Frontal cortex (tissue), 4 donors: Measurements from ENCODE around the gene PERCC1. TPM values are rescaled to one million over a fixed set of nuclear protein-coding genes. Genes with fewer than 3 reads are reported as not detected.
"Not testable (repeated sequence)": the region's sequence is repeated elsewhere in the genome, so short reads cannot be mapped to it uniquely, and the experiment has no call there.

Source experiments
- DNase-seq, 2 donors: peaks; one replicate each; pipeline ENCODE4 v3.0.0; 2012; ENCODE audit warnings: low spot score in 2 of 2
- FAIRE-seq: peaks from 2 replicates; lab custom pipeline; 2012; peaks lifted over from hg19 to GRCh38; lab: Jason Lieb, UNC
- total RNA-seq: library from RNA; depleted of rRNA; stranded (reverse); fragments of >200 nt; gene quantifications from one replicate; pipeline ENCODE4 v1.2.3, GENCODE V29; 2014
- donor health status: control.
- donor health status: control.
- donor health status: control.

The PERCC1 gene
- total RNA-seq, 1 donor from 2014 or later: not detected

DNA sequence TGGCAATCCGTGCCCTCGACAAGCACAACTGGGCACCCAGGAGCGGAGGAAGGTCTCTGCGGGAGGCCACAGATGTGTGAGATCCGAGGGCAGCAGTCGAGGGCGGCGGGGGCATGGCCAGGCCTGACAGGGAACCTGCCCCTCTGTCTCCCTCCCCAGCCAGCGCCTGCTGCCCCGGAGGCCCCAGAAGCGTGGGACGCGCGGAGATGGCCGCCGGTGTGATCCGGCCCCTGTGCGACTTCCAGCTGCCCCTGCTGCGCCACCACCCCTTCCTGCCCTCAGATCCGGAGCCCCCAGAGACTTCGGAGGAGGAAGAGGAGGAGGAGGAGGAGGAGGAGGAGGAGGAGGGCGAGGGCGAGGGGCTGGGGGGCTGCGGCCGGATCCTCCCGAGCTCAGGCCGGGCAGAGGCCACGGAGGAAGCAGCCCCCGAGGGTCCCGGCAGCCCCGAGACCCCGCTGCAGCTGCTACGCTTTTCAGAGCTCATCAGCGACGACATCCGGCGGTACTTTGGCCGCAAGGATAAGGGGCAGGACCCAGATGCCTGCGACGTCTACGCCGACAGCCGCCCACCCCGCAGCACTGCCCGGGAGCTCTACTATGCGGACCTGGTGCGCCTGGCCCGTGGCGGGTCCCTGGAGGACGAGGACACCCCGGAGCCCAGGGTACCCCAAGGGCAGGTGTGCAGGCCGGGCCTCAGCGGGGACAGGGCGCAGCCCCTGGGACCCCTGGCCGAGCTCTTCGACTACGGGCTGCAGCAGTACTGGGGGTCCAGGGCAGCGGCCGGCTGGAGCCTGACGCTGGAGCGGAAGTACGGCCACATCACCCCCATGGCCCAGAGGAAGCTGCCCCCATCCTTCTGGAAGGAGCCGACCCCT, 1.7 kb downstream of the PERCC1 start:
- FAIRE-seq: no peak
- no peak for DNase-seq

DNA sequence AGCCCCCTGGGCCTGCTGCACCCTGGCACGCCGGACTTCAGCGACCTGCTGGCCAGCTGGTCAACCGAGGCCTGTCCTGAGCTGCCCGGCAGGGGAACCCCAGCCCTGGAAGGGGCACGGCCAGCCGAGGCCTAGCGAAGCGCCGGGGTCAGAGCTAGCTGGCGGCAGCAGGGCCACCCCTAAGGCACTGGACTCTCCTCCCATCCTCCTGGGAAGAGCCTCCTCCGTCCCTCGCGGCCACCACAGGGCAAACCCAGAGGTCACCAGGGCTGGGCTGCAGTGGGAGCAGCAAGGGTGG, 2.3 kb downstream of the PERCC1 start:
- FAIRE-seq (no peak), DNase-seq (no peak)

DNA sequence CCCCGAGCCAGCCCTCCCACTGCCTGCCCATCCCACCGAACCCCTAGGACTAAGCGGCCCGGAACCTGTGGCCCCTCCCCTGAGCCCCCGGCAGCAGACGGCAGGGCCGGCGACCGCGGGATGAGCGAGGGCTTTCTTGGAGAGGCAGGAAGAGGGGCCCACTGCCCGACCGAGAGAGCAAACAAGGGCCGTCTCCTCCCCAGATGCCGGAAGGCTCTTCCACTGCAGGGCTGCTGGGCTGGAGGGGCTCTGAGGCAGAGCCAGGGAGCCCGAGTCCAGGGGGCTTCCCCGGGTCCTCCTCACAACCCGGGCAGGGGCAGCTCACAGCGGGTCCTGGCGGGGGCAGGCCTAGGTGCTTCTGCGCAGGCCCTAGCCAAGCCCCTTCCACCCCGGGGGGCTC, 2.9 kb downstream of the PERCC1 start:
- no peak for FAIRE-seq

DNA sequence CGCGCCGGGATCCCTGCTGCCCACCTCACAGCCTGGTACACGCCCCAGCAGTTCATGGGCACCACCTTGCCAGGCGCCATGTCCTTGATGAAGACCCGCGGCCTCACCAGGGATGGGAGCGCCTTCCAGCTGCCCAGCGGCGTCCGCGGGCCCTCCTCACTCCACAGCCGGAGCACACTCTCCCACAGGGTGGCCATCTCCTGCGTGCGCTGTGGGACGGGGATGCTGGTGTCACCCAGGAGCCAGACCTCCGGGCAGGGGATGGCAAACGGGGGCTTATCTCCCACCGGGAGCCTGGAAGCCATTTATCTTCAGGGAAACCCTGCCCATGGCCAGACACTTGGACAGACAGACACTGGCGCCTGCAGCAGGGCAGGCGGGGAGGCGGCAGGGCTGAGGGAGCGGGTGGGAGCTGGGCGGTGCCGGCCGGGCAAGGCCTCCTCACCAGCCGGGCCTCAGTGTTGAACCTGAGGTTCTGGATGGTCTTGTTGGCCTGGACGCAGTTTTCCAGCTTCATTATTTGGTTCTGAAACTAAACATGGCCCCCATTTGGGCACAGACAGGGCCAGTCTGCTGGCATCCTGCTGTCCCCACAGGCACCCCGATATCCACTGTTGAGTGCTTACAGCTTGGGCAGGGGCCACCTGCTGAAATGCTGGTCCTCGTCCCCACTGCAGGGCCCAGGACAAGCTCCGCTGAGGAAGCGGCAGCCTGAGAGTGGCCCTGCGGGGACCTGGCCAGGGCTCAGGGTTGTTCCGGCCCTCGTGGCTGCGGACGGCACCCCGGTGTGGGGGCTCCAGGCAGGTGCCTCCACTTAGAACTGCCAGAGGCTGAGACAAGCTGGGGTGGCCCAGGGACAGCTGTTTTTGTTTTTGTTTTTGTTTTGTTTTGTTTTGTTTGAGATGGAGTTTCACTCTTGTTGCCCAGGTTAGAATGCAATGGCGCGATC, 4.0 kb downstream of the PERCC1 start:
- FAIRE-seq: no peak
- no peak for DNase-seq

More for the DNA sequence above, 2.9 kb downstream of the PERCC1 start:
- no peak for DNase-seq

DNA sequence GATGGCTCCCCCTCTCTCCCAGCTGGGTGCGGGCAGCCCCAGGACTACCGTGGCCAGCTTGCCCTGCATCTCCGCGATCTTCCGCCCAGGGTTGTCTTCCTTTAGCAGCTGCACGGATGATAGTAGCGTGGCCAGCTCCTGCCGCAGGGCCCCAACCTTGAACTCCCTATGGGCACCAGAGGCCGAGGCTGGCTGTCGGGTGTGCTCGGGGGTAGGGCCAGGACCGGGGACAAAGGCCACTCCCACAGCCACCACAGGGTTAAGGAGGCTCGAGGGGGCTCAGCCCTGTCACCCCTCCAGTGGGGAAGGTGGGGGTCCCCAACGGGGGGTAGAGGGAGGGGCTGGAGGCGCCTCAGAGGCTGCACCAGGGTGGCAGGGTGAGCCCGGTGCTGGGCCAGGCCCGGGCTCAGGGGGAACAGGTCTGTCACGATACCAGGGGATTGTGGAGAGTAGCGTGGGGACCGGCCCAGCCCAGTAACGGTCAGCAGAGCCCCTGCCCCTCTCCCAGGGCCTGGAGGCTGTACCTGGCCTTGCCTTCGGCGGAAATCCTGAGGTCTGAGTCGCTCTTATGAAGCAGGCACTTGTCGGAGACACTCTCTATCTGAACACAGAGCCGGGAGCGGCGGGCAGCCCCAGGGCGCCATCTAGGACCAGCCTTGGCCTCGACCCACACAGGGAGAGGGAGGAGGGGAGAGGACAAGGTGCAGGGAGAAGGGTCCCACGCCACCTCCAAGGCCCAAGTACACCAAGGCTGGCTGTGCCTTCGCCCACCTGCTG, 5.2 kb downstream of the PERCC1 start:
- FAIRE-seq: no peak
- DNase-seq: no peak

DNA sequence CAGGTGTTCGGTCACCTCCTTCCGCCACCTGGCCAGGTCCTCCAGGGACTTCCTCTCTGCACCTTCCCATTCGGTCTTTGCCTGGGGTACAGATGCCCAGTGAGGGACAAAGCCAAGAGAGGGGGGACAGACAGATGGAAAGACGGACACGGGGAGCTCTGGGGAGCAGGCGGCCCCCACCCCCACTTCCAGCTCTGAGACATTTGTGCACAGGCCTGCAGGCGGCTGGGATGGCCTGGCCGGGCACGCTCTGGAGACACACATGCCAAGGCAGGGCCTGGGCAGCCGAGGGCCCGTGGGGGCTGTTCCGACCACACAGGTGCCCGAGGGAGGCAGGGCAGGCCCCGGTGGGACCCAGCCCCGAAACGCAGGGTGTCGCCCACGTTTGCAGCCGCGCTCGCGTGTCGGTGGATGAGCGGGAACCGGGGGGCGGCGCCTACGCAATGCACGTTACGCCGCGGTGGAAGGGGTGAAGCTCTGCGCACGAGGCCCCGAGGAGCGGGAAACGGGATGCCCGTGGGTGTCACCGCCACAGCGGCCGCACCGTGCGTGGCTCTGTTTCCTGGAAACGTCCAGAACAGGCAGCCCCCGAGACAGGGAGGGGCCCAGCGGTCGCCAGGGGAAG, 6.0 kb downstream of the PERCC1 start:
- FAIRE-seq (no peak), DNase-seq (no peak)

DNA sequence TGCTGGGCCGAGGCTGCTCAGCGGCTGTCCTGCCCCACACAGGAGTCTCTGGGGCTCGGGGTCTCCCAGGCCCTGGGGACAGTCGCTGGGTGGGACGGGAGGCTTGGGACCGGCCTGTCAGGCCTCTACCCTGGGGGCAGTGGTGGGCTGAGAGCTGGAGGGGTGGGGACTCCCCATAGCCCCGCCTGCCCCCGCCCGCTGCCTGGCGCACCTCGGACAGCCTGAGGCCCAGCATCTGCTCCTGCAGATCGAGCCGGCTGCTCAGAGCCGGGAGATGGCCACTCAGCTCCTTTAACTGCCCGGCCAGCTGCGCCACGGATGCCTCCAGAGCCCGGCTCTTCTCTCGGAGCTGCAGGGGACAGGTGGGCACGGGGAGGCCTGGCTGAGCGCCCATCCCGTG, 6.7 kb downstream of the PERCC1 start:
- DNase-seq (no peak), FAIRE-seq (no peak)

DNA sequence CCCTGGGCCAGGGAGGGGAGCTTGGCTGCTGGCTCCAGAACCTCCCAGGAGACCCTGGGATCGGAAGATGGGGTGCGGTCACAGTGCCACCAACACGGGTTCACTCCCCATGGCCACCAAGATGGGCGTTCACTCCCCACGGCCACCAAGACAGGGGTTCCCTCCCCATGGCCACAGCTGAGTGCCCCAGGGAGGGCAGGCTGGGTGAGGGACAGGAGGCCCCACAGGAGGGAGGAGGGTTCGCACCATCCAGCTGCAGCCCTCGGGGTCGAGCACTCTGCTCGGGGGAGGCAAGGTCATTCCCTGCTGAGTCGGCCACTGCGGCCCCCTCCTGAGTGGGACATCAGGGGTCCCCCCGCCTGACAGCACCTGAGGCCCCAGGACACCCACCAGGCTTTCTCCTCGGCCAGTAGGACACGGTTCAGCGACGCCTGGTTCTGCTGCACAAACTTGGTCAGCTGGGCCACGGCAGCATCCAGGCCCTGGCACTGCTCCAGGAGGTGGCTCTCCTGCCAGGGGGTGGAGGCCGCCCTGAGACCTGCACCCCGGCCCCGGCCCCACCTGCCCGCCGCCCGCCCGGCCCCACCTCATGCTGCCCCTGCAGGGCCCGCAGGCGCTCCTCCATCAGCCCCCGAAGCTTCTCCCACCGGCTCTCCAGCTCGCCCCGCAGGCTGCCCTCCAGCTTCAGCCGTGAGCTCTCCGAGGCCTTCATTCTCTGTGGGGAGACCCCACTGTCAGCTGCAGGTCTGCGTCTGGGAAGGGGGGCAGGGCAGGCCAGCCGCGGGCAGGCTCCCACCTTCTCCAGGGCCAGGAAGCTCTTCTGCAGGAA, 7.6 kb downstream of the PERCC1 start:
- FAIRE-seq (no peak), DNase-seq (no peak)

DNA sequence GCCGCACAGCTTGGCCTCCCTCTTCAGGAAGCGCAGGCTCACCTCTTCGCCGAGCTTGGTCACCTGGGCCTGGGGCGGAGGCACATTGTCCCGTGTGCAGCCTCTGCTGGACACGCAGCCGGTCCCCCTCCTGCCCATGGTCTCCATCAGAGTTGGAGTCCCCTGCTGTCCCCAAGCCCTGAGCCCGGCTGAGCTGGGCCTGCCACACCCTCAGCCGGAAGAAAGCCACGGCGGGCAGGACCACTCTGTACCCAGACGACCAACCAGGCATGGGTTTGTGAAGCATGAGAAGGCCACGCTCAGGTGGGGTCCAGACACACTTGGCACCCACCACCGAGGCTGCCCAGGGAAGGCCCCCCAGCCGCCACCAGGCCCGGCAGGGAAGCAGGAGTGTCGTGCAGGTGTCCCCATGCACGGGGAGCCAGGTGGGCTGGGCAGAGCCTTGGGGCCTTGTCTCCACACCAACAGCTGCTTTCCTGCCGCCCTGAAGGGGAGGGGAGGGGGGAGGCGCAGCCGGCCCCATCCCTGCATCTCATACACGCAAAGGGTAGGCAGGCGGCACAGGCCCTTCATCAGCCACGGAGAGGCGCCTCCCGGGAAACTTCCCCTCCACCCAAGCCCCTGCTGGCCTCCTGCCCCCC, 8.3 kb downstream of the PERCC1 start:
- DNase-seq: no peak
- FAIRE-seq: no peak

DNA sequence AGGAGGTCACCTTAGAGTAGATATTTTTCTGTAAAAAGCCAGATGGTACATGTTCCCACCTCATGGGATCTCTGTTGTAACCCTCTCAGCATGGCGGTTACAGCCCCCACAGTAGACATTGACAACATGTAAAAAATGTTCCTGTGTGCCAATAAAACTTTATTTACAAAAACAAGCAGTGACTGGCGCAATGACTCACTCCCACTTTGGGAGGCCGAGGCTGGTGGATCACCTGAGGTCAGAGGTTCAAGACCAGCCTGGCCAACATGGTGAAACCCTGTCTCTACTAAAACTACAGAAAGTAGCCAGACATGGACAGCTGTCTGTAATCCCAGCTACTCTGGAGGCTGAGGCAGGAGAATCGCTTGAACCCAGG, 8.8 kb downstream of the PERCC1 start:
- DNase-seq, FAIRE-seq: not testable (repeated sequence)

DNA sequence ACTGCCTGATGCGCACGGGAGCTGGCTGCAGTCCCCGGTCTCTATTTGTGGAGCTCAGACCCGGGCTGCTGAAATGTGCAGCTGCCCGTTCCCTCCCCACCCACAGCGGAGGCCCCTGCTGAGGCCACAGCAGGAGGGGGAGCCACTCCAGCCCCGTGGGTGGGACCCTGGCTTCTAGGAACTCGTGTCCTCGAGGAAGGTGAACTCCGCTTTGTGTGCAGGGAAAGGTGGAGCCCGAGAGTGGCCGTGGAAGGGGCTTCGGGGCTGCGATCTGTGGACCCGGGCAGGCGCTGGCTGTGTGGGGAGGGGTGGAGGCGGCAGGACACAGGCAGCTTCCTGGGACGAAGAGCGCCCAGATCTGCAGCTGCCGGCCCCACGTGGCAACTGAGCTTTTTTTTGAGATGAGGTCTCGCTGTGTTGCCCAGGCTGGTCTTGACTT, 10.5 kb downstream of the PERCC1 start:
- DNase-seq (no peak), FAIRE-seq (no peak)

DNA sequence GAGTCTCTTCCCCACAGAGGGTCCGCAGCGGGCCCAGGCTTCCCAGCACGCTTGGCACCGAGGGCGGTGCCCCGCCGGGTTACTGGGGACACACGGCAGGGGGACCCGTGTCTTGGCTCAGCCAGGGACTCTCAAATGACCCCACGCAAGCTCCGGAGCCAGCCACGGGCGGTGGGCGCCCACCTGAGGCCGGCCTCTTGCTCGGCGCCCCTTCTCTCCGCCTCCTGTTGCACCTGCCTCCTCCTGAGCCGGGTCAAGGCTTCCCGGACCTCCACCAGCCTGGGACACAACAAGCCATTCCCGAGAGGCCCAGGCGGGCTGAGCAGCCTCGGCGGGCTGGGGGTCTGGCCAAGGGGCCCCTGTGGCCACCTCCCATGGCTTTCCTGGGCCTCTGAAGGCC, 11.8 kb downstream of the PERCC1 start:
- FAIRE-seq (no peak), DNase-seq (no peak)

DNA sequence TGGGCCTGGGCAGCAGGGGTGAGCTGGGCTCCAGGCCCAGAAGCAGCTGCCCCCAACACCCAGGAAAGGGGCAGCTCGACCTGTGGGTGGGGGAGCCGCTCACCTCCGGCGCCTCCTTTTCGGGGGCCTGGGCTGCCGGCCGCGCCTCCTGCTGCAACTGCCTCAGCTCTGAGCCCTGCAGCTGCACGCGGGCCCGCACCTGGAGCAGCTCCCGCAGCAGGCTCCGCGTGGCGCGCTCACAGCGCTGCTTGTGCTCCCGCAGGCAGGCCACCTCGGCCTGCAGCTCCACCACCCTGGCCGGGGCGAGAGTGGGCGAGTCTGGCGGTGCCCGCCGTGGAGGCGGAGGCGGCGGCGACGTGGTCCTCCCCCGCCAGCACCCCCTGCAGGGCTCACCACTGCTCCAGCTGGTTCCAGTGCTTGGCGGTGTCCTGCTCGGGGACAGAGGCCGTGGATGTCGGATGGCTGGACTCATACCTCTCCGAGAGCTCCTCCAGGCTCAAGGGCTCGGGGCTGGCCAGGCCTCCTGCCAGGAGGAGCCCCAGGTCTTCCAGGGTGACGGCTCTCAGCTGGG, 12.6 kb downstream of the PERCC1 start:
- FAIRE-seq (no peak), DNase-seq (no peak)

DNA sequence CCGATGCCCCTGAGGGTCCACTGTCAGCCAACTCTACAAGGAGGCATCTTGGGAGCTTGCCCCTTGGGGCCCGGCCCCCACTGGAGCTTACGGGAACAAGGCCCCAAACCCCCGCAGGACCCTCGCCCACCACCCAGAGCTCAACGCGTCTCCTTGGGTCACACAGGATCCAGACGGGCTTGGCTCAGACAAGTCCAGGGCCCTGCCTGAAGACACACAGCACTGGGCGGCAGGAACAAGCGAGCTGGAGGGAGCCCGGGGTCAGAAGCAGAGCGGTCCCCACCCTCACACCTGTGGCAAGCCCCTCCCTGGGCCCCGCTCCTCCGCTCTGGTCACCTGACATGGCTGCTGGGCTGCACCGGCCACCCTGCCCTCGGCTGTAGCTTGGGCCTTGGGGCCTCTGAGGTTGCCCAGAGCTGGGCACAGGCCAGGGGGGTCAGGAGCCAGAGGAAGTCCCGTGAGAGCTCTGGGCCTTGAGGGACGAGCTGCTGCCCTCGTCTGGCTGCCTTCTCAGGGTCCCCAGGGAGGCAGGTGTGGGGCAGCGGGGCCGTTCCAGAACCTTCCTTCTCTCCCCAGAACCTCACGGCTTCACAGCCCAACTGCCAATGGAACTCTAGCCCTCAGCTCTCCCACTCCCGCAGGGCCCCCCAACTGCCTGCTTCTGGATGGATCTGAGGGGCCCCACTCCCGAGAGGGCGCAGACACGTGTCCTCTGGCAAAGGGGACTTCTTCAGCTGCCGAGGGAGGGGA, 13.3 kb downstream of the PERCC1 start, which contains the start of gene CCDC154:
Gene CCDC154 (minus strand): TSS at position 577 of the 750 bp plus-strand sequence. CDS start 234 bp downstream, at position 343.
- no peak for DNase-seq
- FAIRE-seq: no peak

DNA sequence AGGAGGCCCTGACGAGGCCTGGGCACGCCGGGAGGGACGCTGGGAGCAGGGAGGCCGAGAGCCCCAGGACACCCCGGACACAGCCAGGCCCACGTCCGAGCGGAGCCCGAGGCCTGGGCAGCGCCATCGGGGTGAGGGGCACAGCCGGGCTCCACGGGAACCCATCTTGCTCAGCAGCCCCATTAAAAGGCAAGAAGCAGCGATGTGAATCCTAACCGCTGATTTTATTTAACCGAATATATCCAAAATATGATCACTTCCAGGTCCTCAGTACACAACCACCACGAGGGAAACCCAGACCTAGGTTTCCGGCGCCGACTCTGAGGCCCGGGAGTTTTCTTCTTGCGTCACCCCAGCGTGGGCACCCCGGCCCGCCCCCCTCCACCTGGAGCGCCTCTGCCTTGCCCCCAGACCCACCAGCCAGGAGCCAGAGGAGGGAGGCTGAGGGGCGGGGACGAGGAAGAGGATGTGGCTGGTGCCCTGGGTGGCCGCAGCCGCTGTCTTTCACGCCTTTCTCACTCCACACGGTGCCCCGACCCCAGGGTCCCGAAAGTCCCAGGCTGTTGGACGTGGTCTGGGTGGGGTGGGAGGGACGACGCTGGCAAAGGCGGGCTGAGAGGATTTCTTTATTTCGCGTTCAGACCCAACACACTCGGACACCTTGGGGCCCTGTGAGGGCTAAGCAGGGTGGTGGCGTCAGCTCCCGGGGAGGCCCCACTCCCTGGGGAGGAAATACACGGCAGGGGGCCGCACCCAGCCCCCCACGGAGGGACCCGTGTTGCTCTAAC, 14.0 kb downstream of the PERCC1 start:
- no peak for DNase-seq

DNA sequence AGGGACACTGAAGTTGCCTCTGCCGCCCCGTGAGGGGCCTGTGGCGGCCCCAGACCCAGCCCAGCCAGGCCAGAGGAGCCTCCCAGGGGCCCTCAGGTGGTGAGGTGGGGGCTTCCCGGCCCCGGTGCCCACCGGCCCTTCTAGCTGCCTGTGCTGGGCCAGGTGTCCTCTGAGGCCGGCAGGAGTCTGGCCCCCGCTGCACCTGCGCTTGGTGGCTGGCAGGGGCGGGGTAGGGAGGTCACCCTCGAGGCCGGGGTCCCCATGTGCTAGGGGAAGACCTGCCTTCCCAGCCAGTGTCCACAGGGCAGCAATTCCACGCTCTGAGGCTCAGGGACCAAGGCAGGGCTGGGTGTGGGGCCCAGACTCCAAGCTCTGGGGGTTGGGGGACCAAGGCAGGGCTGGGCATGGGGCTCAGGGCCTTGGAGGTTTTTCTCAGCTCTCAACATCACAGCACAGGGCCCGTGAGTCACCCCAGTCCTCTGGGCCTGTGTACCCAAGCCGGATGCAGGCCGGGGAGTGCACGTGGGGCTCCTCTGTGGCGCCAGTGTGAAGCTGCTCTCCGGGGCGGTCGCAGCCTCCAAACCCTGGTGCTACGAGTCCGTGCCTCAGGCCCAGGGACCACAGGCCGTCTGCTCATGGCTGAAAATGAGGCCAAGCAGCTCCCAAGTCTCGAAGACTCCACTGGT, 14.8 kb downstream of the PERCC1 start:
- no peak for FAIRE-seq

More for the DNA sequence above, 14.0 kb downstream of the PERCC1 start:
- FAIRE-seq: no peak

More for the DNA sequence above, 14.8 kb downstream of the PERCC1 start:
- DNase-seq: no peak
